Gastroesophageal sphincter (tissue), 4 donors: ENCODE data around the gene C9orf85. TPM values are rescaled to one million over a fixed set of nuclear protein-coding genes. Genes with fewer than 3 reads are reported as not detected.
"Not testable (repeated sequence)": the region's sequence is repeated elsewhere in the genome, so short reads cannot be mapped to it uniquely, and the experiment has no call there.

Experiments
- ATAC-seq: fragments of 150-250 bp; one replicate; pipeline ENCODE4 v1.9.1; 2016; ENCODE audit warnings: mild to moderate bottlenecking, moderate library complexity
- H3K27ac ChIP-seq, 4 donors: fragments of 200-600 bp; sonication (generic) in 3 of 4; 1 replicate in 3 of 4; 2 replicates in 1 of 4; pipeline ENCODE4 v1.5.1; 2016 to 2019
- H3K27me3 ChIP-seq: fragments of 200-600 bp; sonication (generic); one replicate; pipeline ENCODE4 v1.5.1; 2019
- H3K36me3 ChIP-seq, 2 donors: fragments of 200-600 bp; sonication (generic); one replicate each; pipeline ENCODE4 v1.5.1; 2019; ENCODE audit warnings: control low read depth in 1 of 2
- H3K4me1 ChIP-seq, 3 donors: fragments of 200-600 bp; sonication (generic); 1 replicate in 2 of 3; 2 replicates in 1 of 3; pipeline ENCODE4 v1.5.1; 2016 to 2019; ENCODE audit warnings: control low read depth in 2 of 3
- H3K4me3 ChIP-seq, 2 donors: fragments of 200-600 bp; sonication (generic); one replicate each; pipeline ENCODE4 v1.5.1; 2019; ENCODE audit warnings: mild to moderate bottlenecking in 1 of 2, moderate library complexity in 1 of 2
- H3K9me3 ChIP-seq, 3 donors: fragments of 200-600 bp; sonication (generic); one replicate each; pipeline ENCODE4 v1.5.1; 2017 to 2019; ENCODE audit warnings: control low read depth in 2 of 3
- CTCF ChIP-seq, 4 experiments: fragments of 200-600 bp in 2 of 4; fragments of 450-650 bp in 2 of 4; sonication (generic) in 1 of 4; IDR thresholded peaks; one replicate each; pipeline ENCODE4 v1.5.1; 2017 to 2019; ENCODE audit warnings: antibody characterized with exemption in 4 of 4, mild to moderate bottlenecking in 2 of 4, moderate library complexity in 2 of 4
- EP300 ChIP-seq: sonication (generic); formaldehyde crosslinking; IDR thresholded peaks from one replicate; pipeline ENCODE4 v1.6.1; 2017; ENCODE audit warnings: antibody characterized with exemption, mild to moderate bottlenecking
- POLR2A ChIP-seq, 2 donors: fragments of 450-650 bp; IDR thresholded peaks; one replicate each; pipeline ENCODE4 v1.6.1; 2017; ENCODE audit warnings: antibody characterized with exemption in 2 of 2, mild to moderate bottlenecking in 2 of 2, moderate library complexity in 1 of 2
- POLR2AphosphoS5 ChIP-seq: sonication (generic); formaldehyde crosslinking; IDR thresholded peaks from one replicate; pipeline ENCODE4 v1.6.1; 2017; ENCODE audit warnings: antibody characterized with exemption
- WGBS, 2 donors: methylation state at CpG; one replicate each; pipeline ENCODE4 v1.1.5; 2018; ENCODE audit warnings: low coverage in 1 of 2; 5-methylcytosine and 5-hydroxymethylcytosine counted together
- total RNA-seq, 4 donors: library from RNA; depleted of rRNA; stranded (reverse); fragments of >200 nt; gene quantifications; one replicate each; pipeline ENCODE4 v1.1.0, GENCODE V29; 2016

The C9orf85 gene
- total RNA-seq, 4 donors from 2014 or later = 9.8 to 14.6 (median 11.9) TPM

GRCh38 chr9:71955300-71955915 is 44.0 kb downstream of the C9orf85 start:
- ATAC-seq = no peak
- H3K4me1 ChIP-seq = peaks cover 0 to 4% (median 2%) of the 10 kb centered on the region in 3 donors
- no peak for TF ChIP-seq POLR2A (IDR thresholded peaks at IDR 0.05)
- TF ChIP-seq CTCF (IDR thresholded peaks at IDR 0.05) = no peak
- TF ChIP-seq POLR2AphosphoS5 = no peak
- no peak for TF ChIP-seq EP300
- no peak overlapping the region for H3K27ac ChIP-seq
- peaks cover 0 to 36% of the 10 kb centered on the region in 2 donors for H3K36me3 ChIP-seq
- no peak overlapping the region for H3K4me3 ChIP-seq
- 37 to 67% methylated on average over 1 of the region's 1 CpG for WGBS, 2 donors
- H3K9me3 ChIP-seq = no peaks in the 10 kb centered on the region
- no peaks in the 10 kb centered on the region for H3K27me3 ChIP-seq

GRCh38 chr9:71962328-71962727 is 50.9 kb downstream of the C9orf85 start:
- no peaks in the 10 kb centered on the region for H3K27me3 ChIP-seq
- H3K9me3 ChIP-seq = no peaks in the 10 kb centered on the region
- H3K27ac ChIP-seq = no peak overlapping the region
- TF ChIP-seq POLR2AphosphoS5 = no peak
- TF ChIP-seq EP300 = no peak
- TF ChIP-seq CTCF (IDR thresholded peaks at IDR 0.05) = no peak
- no peak for TF ChIP-seq POLR2A (IDR thresholded peaks at IDR 0.05)
- peaks cover 0 to 32% of the 10 kb centered on the region in 2 donors for H3K36me3 ChIP-seq
- no peak overlapping the region for H3K4me3 ChIP-seq
- no peak for ATAC-seq
- H3K4me1 ChIP-seq = no peaks in the 10 kb centered on the region
- WGBS, 2 donors = 74 to 92% methylated on average over 4 of the region's 4 CpGs

GRCh38 chr9:71963471-71963996 is 52.1 kb downstream of the C9orf85 start:
- peaks cover 0 to 34% of the 10 kb centered on the region in 2 donors for H3K36me3 ChIP-seq
- not testable (repeated sequence) for ATAC-seq, H3K4me3 ChIP-seq, H3K4me1 ChIP-seq, H3K27ac ChIP-seq, H3K9me3 ChIP-seq, H3K27me3 ChIP-seq
- WGBS, 2 donors = no CpG with 5 or more reads among the region's 29 CpGs

- H3K27me3 ChIP-seq = no peaks in the 10 kb centered on the region
- H3K4me1 ChIP-seq = no peaks in the 10 kb centered on the region
- peaks cover 0 to 21% of the 10 kb centered on the region in 2 donors for H3K36me3 ChIP-seq
- H3K4me3 ChIP-seq = no peak overlapping the region
- peaks cover 0 to 9% (median 0%) of the 10 kb centered on the region in 3 donors for H3K9me3 ChIP-seq
- TF ChIP-seq POLR2A (IDR thresholded peaks at IDR 0.05) (no peak), CTCF (IDR thresholded peaks at IDR 0.05) (no peak), EP300 (no peak), POLR2AphosphoS5 (no peak)
- H3K27ac ChIP-seq = no peak overlapping the region
- 80% methylated on average over 1 of the region's 1 CpG; no CpG with 5 or more reads in 1 of the 2 donors for whole genome bisulfite sequencing, 2 donors
- ATAC-seq = no peak
Measured at GRCh38 chr9:71965403-71965802, 54.0 kb downstream of the C9orf85 start.

- H3K36me3 ChIP-seq = peaks cover 0 to 23% of the 10 kb centered on the region in 2 donors
- TF ChIP-seq POLR2A (IDR thresholded peaks at IDR 0.05) (no peak), EP300 (no peak)
- no peaks in the 10 kb centered on the region for H3K4me1 ChIP-seq
- no peaks in the 10 kb centered on the region for H3K27me3 ChIP-seq
- peaks cover 0 to 9% (median 0%) of the 10 kb centered on the region in 3 donors for H3K9me3 ChIP-seq
- no peak overlapping the region for H3K27ac ChIP-seq
- WGBS, 2 donors = 70 to 73% methylated on average over 5 of the region's 5 CpGs
- H3K4me3 ChIP-seq = no peak overlapping the region
- no peak for ATAC-seq
Measured at GRCh38 chr9:71966601-71967000, 55.2 kb downstream of the C9orf85 start.

- Histone ChIP-seq H3K36me3 (peaks cover 0 to 41% of the 10 kb centered on the region in 2 donors), H3K4me3 (no peak overlapping the region), H3K9me3 (peaks cover 0 to 9% (median 0%) of the 10 kb centered on the region in 3 donors), H3K4me1 (no peaks in the 10 kb centered on the region), H3K27ac (no peak overlapping the region), H3K27me3 (no peaks in the 10 kb centered on the region)
- TF ChIP-seq CTCF (IDR thresholded peaks at IDR 0.05) = no peak
- TF ChIP-seq POLR2A (IDR thresholded peaks at IDR 0.05) = no peak
- no peak for TF ChIP-seq POLR2AphosphoS5
- TF ChIP-seq EP300 = no peak
- ATAC-seq = no peak
- 80 to 81% methylated on average over 7 of the region's 10 CpGs for WGBS, 2 donors
Measured at GRCh38 chr9:71968541-71969090, 57.2 kb downstream of the C9orf85 start.
